GM19452 (cell line): Measurements from ENCODE around the gene SNTG2.
"Not testable (repeated sequence)": the region's sequence is repeated elsewhere in the genome, so short reads cannot be mapped to it uniquely, and the experiment has no call there.

Source experiments
- ATAC-seq: cut with Tn5 transposase; IDR thresholded peaks from one replicate; pipeline ENCODE4 v1.9.1; 2021; ENCODE audit not compliant: unreplicated experiment

Gene SNTG2

GRCh38 chr2:1360557-1361250, 410.1 kb downstream of the SNTG2 start:
- no peak for ATAC-seq

- ATAC-seq, result no peak
Observed at GRCh38 chr2:1363367-1363766, 412.7 kb downstream of the SNTG2 start.

GRCh38 chr2:1366546-1367134, 416.0 kb downstream of the SNTG2 start:
- ATAC-seq, result no peak

DNA sequence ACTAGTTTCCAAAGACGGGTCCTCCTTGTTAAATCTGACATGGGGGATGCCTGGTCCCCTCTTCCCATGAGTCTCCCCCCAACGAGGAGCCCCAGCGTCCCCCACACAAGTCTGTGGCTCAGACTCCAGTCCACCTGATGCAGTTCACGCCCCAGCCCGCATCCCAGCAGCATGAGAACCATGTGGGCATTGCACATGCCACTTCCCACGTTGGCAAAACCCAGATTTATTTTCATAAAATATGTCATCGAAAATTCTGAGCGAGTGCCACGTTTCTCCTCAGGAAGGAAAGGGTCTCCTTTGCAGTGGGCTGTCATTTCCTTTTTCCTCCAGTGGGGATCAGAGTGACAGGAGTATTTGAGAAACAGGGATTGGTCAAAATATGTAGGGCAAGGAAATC, 417.0 kb downstream of the SNTG2 start:
- no peak for ATAC-seq

DNA sequence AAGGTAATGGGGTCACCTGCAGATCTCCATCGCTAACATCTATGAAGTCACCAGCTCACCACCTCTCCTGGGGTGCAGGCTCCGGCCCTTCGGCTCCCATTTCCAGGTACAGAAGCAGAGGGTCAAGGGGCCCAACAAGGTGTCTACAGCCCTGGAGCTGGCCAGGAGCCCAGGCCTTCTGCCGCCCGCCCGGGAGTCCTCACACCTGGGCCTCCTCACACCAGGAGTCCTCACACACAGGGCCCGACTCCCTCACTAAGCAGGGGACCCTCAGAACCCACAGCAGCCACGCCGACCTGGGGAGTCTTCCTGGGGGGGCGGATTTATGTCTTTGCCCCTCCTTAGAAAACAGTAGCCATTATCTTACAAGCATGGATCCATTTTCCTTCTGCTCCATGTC, 419.3 kb downstream of the SNTG2 start:
- ATAC-seq, result no peak

GRCh38 chr2:1370461-1370860, 419.8 kb downstream of the SNTG2 start:
- no peak for ATAC-seq

DNA sequence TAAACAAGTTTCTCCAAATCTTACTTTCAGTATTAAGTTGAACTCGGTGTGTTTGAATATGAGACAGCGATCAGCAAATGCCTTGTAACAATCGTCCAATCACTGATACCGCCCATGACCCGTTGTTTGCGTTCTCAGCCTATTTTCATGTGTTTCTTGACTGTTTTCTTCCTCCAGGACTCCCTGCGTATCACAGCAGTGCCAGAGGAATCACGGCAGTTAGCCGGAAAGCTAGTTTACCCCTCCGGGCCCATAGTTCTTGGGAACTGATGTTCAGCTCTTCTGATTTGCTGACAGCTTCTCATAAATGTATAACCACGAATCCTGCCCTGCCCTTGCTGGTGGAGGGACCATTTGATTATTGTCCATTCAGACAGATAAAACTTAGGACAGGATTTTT, 420.4 kb downstream of the SNTG2 start:
- no peak for ATAC-seq

DNA sequence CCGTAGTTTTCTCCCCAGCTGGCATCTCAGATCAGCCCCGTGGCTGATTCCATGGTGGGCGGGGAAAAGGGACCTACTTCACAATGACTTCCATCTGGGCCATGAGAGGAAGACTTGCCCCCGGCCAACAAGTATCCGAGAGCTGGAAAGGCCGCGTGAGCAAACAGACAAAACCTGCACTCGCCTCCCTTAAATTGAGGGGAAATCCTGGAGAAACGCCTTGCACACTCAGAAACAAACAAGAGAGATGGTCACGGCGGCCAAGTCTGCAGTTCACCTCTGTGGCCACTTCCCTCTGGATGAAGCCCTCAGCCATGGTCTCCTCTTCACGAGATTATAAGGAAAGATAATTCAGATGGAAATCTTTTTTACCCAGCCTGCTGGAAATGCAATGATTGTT, 423.2 kb downstream of the SNTG2 start:
- no peak for ATAC-seq

GRCh38 chr2:1374287-1374686, 423.6 kb downstream of the SNTG2 start:
- no peak for ATAC-seq

- no peak for ATAC-seq
Observed at GRCh38 chr2:1375794-1376193, 425.1 kb downstream of the SNTG2 start.

DNA sequence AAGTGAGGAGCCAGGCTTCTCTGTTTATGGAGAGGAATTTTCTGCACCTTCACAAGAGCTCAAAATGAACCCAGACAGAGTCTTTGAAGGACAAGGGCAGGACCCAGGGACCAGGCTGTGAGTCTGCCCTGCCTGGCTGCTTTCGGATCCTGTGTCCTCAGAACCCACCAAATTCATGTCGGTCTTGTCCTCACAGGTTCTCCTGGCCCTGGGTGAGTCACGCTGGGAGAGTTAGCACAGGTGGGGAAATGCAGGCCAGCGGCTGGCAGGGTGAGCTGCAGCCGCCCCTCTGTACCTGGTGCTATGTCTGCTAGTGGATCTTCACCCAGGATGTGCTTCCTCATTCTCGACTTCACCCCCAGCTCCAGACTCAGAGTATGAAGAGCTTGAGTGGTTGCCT, 426.8 kb downstream of the SNTG2 start:
- no peak for ATAC-seq

DNA sequence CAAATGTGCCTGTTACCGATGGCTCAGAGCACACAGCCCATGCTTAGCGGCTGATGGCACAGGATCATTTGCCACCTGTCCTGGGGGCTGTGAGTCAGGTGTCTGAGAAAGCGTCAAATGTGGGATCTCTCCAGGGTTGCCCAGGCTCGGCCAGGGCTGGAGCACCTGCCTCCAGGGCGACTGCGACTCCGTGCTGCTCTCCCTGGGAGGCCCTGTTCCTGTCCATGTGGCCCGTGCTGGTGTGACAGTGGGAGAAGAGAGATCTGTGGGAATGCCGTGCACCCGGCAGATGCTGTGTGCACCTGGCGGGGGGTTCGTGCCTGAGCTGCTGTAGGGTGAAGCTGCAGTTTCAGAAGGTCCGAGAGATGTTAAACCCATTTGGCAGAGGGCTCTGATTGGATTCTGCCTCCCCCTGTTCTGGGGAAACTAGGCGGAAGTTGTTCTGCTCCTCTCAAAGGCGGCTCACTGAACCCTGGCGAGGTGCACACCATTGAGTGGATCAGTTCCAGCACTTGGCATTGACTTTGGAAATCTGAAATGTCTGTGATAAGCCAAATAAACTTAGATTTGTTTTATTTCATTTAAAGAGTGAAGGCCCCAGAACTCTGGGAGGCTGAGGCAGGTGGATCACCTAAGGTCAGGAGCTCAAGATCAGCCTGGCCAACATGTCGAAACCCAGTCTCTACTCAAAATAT, 428.0 kb downstream of the SNTG2 start:
- no peak for ATAC-seq

- ATAC-seq, result no peak
Observed at GRCh38 chr2:1381644-1382043, 431.0 kb downstream of the SNTG2 start.

DNA sequence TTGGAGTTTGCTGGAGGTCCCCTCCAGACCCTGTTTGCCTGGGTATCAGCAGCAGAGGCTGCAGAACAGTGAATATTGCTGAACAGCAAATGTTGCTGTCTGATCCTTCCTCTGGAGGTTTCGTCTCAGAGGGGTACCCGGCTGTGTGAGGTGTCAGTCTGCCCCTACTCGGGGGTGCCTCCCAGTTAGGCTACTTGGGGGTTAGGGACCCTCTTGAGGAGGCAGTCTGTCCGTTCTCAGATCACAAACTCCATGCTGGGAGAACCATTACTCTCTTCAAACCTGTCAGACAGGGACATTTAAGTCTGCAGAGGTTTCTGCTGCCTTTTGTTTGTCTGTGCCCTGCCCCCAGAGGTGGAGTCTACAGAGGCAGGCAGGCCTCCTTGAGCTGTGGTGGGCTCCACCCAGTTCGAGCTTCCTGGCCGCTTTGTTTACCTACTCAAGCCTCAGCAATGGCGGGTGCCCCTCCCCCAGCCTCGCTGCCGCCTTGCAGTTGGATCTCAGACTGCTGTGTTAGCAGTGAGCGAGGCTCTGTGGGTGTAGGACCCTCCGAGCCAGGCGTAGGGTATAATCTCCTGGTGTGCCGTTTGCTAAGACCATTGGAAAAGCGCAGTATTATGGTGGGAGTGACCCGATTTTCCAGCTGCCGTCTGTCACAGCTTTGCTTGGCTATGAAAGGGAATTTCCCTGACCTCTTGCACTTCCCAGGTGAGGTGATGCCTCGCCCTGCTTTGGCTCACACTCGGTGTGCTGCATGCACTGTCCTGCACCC, 437.5 kb downstream of the SNTG2 start:
- not testable (repeated sequence) for ATAC-seq

DNA sequence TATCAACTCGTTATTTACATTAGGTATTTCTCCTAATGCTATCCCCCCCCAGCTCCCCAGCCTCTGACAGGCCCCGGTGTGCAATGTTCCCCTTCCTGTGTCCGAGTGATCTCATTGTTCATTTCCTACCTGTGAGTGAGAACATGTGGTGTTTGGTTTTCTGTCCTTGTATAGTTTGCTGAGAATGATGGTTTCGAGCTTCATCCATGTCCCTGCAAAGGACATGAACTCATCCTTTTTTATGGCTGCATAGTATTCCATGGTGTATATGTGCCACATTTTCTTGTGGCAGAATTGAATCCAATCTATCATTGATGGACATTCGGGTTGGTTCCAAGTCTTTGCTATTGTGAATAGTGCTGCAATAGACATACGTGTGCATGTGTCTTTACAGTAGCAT, 439.5 kb downstream of the SNTG2 start:
- ATAC-seq, result not testable (repeated sequence)

- no peak for ATAC-seq
Observed at GRCh38 chr2:1393321-1393720, 442.7 kb downstream of the SNTG2 start.

DNA sequence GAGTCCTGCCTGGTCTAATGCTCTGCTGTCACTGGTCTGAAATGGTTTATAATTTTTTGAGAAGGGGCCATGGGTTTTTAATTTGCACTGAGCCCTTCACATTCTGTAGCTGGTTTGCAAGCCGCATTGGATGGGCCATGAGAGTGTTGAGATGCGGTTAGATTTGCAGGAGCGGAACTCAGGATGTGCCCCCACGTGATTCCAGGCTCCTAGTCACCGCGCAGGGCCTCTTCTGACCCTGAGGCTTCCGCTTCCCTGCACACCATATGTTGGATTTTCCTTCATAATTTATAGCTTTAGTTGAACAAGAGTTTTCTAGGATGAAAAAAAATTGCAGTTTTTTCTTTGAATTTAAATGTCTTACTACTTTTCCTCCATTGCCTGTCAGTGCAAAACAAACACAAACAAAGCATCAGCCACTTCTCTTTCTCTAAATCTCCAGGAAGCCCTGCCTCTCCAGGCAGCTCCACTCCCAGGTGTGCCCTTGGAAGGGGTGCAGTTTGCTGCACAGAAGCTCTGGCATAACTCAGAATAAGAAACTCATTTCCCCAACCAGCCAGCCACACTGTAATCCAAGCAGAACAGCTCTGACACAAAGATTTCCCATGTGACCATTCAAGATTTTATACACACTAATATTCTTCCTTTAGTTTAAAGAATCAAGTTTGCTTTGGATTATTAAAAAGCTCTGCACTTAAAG, 444.2 kb downstream of the SNTG2 start:
- ATAC-seq, result no peak

DNA sequence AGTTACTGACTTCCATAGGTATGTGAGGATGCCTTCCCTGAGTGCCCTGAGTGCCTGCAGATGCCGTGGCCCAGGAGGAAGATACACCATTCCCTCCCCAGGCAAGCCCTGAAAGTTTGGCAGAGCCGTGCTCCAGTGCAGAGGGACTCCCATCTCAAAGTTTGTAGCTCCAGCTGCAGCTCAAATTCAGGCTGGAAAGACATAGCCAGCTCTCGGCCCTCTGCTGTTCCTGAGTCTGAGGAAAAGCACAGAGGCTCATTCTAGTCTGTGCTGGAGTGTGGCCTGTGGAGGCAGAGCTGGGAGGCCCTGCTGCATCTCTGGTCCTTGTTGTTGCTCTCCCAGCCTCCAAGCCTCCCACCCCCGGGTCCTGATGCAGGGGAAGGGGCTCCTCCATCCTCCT, 446.7 kb downstream of the SNTG2 start:
- ATAC-seq, result no peak

DNA sequence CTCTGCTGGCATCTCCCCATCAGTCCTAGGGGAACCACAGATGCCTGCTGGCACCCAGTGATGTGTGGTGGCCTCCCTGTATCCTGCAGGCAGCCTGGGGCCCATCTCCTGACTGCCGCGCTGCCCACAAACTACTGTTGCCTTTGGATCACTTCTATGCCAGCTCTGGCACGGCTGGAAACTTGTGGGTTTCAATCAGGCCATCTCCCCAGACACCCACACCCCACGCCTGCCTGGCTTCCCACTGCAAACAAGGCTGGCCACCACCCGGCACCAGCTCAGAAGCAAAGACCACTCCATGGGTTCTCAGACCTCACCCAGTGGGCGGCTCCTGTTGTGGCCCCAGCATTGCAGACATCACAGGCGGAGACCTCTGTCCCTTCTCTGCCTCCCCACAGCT, 447.5 kb downstream of the SNTG2 start:
- ATAC-seq, result no peak

- no peak for ATAC-seq
Observed at GRCh38 chr2:1400943-1401735, 450.5 kb downstream of the SNTG2 start.
